ENCODE measurements around the gene DAG1.

The DAG1 gene

GRCh38 chr3:49469936-49470713, at the start of gene DAG1:
Gene DAG1, plus strand, starts transcription at chr3:49470267. Its CDS starts 40,268 bp downstream, at chr3:49510535.
- DNase-seq (ENCODE audit: extremely low read depth, low read depth): peak; percentile 89
- no peak for TF ChIP-seq CTCF (IDR thresholded peaks at IDR 0.05; ENCODE audit: low read depth, low read length)

DNA sequence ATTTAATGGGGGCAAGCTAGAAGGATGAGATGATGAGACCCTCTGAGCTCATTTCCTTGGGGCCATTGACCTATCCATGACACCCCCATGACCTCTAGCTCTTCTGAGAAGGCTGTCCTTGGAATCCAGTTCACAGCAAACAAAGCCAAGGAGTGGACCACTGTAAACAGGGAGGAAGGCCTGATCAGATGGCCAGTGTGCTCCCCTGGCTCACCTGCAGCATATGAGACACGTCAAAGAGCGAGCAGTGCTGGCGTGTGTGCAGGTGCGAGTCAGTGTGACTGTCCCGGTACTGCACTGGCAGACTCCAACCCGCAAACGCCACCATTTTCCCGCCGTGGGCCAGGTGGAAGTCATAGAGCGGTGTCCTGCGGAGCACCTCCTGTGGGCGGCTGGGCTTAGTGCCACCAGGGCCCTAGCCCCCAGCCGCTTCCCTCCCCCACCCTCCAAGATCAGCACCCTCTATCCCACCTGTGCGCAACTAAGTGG, 48.1 kb upstream of the DAG1 start:
- no peak for TF ChIP-seq CTCF (IDR thresholded peaks at IDR 0.05; ENCODE audit: low read depth, low read length)
- DNase-seq (ENCODE audit: extremely low read depth, low read depth): no peak

GRCh38 chr3:49422379-49423248, 47.5 kb upstream of the DAG1 start, which contains the start of gene AMT:
Gene AMT, minus strand, starts transcription at chr3:49422473. Its CDS starts 23 bp downstream, at chr3:49422450.
- no peak for DNase-seq (ENCODE audit: extremely low read depth, low read depth)
- TF ChIP-seq CTCF (IDR thresholded peaks at IDR 0.05; ENCODE audit: low read depth, low read length): no peak

DNA sequence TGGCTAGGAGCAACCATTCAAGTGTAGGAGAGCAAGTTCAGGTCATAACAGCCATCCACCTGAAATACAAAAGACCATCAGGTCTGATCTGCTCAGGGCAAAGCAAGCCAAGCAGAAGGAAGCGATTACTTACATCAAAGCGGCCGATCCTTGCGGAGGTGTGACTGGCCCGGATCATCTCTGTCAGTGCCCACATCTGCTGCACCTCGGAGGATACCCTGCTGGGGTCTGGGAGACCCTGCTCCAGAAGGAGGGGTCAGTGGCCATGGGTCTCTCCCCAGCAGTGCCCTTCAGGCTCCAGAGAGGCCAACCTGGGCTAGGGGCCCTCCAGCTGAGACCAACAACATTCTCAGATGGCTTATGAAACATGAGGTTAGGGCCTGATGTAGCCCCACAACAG, 45.3 kb upstream of the DAG1 start:
- DNase-seq (ENCODE audit: extremely low read depth, low read depth): no peak
- TF ChIP-seq CTCF (IDR thresholded peaks at IDR 0.05; ENCODE audit: low read depth, low read length): no peak

DNA sequence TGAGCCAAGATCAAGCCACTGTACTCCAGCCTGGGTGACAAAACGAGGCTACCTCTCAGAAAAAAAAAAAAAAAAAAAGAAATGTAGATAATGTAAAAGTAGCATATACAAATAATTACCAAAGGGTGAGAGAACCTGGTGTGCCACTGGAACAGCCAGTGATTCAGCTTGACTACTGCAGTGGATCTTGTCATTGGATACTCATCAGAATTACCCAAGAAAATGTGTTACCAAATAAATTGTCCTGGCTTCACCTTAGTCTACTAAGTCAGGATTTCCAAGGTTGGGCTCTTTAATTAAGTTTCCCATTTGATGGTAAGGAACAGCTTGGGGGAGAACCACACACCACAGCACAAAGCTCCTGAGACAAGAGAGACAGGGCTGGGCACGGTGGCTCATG, 42.5 kb upstream of the DAG1 start:
- TF ChIP-seq CTCF (IDR thresholded peaks at IDR 0.05; ENCODE audit: low read depth, low read length): no peak
- DNase-seq (ENCODE audit: extremely low read depth, low read depth): no peak

DNA sequence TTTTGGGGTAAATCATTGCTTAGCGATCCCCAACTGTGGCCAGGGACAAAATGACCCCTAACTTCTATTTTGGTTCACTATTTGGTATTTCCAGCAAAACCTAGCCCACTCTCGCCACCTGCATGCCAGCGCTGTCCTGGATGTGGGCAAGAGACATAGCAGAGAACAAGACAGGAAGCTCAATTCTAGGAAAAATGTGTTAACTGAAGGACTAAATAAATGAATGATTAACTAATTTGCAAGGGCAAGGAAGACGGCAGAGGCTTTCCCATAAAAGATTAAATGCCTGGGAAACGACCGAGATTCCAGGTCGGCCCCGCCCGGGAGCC, 41.4 kb upstream of the DAG1 start:
- DNase-seq (ENCODE audit: extremely low read depth, low read depth): no peak
- TF ChIP-seq CTCF (IDR thresholded peaks at IDR 0.05; ENCODE audit: low read depth, low read length): no peak; the same call in 1 of the 2 replicates

DNA sequence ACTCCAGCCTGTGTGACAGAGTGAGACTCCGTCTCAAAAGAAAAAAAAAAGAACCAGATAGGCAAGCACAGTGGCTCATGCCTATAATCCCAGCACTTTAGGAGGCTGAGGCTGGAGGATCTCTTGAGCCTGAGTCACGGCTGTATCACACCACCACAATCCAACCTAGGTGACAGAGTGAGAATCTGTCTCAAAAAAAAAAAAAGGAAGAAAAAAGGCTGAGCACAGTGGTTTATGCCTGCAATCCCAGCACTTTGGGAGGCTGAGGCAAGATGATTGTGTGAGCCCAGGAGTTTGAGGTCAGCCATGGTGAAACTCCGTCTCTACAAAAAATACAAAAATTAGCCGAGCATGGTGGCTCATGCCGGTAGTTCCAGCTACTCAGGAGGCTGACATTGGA, 35.3 kb upstream of the DAG1 start:
- no peak for DNase-seq (ENCODE audit: extremely low read depth, low read depth)
- TF ChIP-seq CTCF (IDR thresholded peaks at IDR 0.05; ENCODE audit: low read depth, low read length): no peak

Measured in AG09319 (cell line).